Kidney capillary endothelial cell (primary cell): ENCODE data around the gene OSBPL2.

Experiments used
- DNase-seq: peaks from one replicate; pipeline ENCODE4 v3.0.0-alpha.2; 2018; ENCODE audit warnings: low spot score

OSBPL2 gene

GRCh38 chr20:62285151-62285550, 46.8 kb downstream of the OSBPL2 start:
- DNase-seq: no peak

GRCh38 chr20:62285722-62286121, 47.4 kb downstream of the OSBPL2 start:
- peak; percentile 93 for DNase-seq

GRCh38 chr20:62286493-62287064, 48.3 kb downstream of the OSBPL2 start:
- DNase-seq: no peak

- no peak for DNase-seq
Observed at GRCh38 chr20:62287129-62287528, 48.8 kb downstream of the OSBPL2 start.

GRCh38 chr20:62287759-62288534, 49.6 kb downstream of the OSBPL2 start:
- no peak for DNase-seq

- no peak for DNase-seq
Observed at GRCh38 chr20:62288535-62289105, 50.3 kb downstream of the OSBPL2 start.

- no peak for DNase-seq
Observed at GRCh38 chr20:62289131-62289530, 50.8 kb downstream of the OSBPL2 start.

GRCh38 chr20:62289898-62290297, 51.6 kb downstream of the OSBPL2 start:
- DNase-seq: no peak

GRCh38 chr20:62291251-62292066, 53.1 kb downstream of the OSBPL2 start:
- DNase-seq: no peak

GRCh38 chr20:62292108-62292507, 53.8 kb downstream of the OSBPL2 start:
- no peak for DNase-seq

GRCh38 chr20:62293111-62293784, 54.9 kb downstream of the OSBPL2 start:
- DNase-seq: no peak

- DNase-seq: no peak
Observed at GRCh38 chr20:62293946-62294345, 55.6 kb downstream of the OSBPL2 start.

GRCh38 chr20:62294516-62294915, 56.2 kb downstream of the OSBPL2 start:
- DNase-seq: peak; percentile 25

GRCh38 chr20:62296724-62297448, 58.6 kb downstream of the OSBPL2 start:
- no peak for DNase-seq

GRCh38 chr20:62297449-62298227, 59.3 kb downstream of the OSBPL2 start:
- no peak for DNase-seq

GRCh38 chr20:62298577-62299249, 60.4 kb downstream of the OSBPL2 start:
- no peak for DNase-seq

GRCh38 chr20:62299666-62300236, 61.4 kb downstream of the OSBPL2 start:
- no peak for DNase-seq

- no peak for DNase-seq
Observed at GRCh38 chr20:62300319-62300718, 62.0 kb downstream of the OSBPL2 start.

GRCh38 chr20:62301111-62301668, 62.9 kb downstream of the OSBPL2 start:
- no peak for DNase-seq
